ENCODE results near the gene CHCHD1.
"Not testable (repeated sequence)": the region's sequence is repeated elsewhere in the genome, so short reads cannot be mapped to it uniquely, and the experiment has no call there.

The CHCHD1 gene

DNA sequence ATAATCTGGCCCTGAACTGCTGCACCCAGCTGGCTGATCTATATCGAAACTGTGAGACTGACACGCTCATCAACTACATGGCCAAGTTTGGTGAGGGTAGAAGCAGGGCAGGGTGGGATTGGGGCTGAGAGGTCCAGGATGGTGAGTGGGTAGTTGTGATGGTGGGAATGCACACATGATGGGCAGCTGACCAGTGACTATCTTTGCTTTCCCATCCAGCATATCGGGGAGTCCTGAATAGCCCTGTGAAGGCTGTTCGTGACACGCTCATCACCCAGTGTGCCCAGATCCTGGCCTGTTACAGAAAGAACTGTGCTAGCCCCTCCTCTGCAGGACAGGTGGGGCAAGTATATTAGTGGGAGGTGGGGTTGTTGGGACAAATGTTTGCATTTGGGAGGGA is 12.5 kb upstream of the CHCHD1 start:
- DNase-seq: no peak

DNA sequence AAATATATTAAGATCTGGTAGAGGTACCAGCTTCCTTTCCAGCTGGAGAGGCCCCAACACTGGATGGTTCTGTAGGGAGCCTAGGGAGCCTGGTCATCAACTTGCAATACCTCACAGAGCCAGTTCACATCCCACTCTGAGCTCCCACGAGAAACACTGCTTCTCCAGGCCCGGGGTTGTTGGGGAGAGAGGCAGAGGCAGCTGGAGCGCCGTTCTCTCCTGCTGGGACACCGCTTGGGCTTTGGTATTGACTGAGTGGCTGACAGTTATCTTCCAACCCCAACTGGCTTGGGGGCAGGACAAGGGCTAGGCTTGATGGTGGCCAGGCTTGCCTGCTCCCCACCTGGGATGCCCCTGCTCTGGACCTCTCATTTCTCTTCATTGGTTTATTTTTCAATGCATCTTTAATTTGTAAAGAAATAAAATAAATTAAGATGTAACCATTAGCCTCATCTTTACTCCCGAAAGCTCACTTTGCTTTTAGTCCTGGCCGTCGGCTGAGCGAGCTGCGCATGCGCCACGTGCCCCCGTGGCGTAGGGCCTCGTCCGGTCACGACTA is 10.0 kb upstream of the CHCHD1 start:
- DNase-seq: peak in 1 of 3 experiments; percentile 55

DNA sequence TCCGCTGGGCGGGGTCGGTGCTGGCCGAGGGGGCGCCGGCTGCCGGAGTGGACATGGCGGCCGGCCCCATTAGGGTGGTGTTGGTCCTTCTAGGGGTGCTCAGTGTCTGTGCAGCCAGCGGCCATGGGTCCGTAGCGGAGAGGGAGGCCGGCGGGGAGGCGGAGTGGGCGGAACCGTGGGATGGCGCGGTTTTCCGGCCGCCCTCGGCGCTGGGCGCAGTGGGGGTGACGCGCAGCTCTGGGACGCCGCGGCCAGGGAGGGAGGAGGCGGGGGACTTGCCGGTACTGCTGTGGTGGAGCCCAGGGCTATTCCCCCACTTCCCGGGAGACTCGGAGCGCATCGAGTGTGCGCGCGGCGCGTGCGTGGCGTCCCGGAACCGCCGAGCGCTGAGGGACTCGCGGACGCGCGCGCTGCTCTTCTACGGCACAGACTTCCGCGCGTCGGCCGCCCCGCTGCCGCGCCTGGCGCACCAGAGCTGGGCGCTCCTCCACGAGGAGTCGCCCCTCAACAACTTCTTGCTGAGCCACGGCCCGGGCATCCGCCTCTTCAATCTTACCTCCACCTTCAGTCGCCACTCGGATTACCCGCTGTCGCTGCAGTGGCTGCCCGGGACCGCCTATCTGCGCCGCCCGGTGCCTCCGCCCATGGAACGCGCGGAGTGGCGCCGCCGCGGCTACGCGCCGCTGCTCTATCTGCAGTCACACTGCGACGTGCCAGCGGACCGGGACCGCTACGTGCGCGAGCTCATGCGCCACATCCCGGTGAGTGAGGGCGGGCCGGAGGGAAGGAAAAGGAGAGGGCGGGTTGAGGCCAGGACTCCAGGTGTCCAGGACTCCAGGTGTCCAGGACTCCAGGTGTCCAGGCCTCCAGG is 9.3 kb upstream of the CHCHD1 start:
- peak; percentile 64 to 83 (median 81) for DNase-seq

DNA sequence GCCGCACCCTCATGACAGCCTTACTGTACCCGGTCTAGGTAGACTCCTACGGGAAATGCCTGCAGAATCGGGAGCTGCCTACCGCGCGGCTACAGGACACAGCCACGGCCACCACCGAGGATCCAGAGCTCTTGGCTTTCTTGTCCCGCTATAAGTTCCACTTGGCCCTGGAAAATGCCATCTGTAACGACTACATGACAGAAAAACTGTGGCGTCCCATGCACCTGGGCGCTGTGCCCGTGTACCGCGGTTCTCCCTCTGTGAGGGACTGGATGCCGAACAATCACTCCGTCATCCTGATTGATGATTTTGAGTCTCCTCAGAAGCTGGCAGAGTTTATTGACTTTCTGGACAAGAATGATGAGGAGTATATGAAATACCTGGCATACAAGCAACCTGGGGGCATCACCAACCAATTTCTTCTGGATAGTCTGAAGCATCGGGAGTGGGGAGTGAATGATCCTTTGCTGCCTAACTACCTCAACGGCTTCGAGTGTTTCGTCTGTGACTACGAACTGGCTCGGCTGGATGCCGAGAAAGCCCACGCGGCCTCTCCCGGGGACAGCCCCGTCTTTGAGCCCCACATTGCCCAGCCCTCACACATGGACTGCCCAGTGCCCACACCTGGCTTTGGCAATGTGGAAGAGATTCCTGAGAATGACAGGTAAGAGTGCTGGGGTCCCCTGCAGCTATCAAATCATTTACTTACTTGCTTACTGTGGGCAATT is 8.5 kb upstream of the CHCHD1 start:
- peak; percentile 16 to 46 (median 19) for DNase-seq

DNA sequence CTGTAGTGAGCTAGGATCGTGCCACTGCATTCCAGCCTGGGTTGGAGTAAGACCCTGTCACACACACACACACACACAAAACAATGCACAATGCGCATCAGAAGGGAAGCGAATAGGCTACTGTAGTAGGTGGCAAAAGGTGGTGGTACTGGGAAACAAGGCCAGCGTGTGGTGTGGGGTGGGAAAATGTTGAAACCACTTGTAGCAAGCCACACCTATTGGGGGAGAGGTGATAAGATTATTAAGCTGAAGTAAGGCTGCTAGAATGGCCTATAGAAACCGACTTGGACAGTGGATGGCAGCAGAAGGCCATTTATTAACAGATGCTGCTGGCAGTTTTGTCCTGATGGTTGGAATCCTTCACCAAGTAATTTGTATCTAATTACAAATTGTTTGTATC is 7.2 kb upstream of the CHCHD1 start:
- DNase-seq: no peak

DNA sequence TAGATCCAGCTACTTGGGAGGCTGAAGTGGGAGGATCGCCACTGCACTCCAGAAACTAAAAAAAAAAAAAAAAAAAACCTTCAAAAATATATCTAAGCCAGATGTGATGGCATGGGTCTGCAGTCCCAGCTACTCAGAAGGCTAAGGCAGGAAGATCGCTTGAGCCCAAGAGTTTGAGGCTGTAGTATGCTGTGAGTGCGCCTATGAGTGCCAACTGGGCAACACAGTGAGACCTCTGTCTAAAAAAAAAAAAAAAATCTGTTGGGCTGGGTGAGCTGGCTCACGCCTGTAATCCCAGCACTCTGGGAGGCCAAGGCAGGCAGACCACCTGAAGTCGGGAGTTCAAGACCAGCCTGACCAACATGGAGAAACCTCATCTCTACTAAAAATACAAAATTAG is 2.8 kb upstream of the CHCHD1 start:
- no peak for DNase-seq

DNA sequence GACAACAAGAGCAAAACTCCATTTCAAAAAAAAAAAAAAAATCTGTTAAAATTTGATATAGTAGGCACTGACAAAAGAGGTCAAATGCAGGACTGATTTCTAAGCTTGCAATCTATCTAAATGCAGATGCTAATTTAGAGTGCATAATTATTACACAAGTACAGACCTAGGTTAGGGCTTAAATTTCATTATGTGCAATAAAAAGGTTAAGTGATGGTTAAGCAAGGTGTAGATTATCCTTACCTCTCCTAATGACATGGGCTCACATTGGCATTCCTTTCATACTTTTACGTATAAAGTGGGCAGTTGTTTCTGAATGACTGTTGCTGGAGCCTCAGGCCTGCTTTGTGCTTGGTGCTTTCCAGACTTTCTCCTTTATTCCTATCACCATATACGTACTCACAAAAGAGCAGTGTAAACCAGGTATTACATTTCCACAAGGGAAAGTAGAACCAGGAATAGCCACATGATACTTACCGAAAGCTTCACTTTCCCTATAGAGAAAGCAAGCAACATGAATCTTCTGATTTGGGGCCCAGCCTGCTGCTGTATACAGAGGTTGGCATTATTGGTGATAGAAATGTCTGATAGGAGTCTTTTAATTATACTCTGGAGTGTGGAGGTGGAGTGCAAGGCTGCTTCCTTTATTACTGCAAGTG is 2.2 kb upstream of the CHCHD1 start:
- DNase-seq: no peak

DNA sequence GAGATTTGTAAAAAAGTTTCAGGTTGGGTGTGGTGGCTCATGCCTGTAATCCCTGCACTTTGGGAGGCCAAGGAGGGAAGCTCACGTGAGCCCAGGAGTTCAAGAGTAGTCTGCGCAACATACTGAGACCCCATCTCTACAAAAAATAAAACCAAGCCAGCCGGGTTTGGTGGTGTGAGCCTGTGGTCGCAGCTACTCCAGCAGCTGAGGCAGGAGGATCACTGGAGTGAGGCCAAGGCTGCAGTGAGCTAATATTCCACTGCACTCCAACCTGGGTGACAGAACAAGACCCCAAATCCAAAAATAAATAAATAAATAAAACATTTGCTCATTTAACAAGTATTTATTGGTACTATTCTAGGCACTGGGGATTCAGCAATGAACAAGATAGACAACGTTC is 1.5 kb upstream of the CHCHD1 start:
- DNase-seq: no peak

DNA sequence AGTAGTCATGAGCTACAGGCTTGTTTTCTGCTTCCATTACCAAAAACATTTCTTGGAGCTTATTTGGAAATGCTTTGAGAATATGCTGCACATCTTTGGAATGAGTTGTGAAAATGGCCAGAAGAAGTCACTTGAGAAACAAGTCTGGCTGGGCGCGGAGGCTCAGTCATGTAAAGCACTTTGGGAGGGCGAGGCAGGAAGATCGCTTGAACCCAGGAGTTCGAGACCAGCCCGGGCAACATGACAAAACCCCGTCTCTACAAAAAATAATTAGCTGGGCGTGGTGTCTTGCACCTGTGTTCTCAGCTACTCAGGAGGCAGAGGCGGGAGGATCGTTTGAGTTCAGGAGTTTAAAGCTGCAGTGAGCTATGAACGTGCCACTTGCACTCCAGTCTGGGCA is 882 bp upstream of the CHCHD1 start:
- DNase-seq: no peak

DNA sequence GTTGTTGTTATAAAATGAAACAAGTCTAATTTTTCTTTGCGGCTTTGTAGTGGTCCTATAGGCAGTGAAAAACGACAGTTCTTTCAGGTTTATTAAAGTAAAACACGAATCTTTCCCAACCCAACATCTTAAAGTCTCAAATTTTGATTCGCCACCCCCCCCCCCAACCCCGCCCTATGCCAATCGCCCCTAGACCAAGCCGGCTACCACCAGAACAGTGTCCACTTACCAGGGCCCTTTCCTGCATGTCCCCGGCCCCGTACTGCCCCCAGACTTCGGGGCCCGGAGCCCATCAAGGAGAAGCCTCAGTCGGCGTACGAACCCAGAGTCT is 335 bp upstream of the CHCHD1 start:
- no peak for DNase-seq

DNA sequence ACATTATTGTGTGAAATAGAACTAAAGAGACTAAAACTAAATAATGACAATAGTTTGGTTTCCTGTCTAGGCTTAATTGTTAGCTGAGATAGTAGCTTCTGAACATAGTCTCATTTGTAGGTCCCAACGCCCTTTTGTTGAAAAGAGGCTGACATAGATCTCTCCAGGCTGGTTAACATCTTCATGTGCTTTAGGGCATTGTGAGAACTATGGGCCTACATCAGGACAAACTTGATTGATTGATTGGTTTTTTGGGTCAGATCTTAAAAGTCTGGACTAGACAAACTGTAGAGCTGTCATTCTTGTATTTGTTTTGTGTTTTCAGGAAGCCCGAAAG is 869 bp downstream of the CHCHD1 start:
- no peak for DNase-seq

DNA sequence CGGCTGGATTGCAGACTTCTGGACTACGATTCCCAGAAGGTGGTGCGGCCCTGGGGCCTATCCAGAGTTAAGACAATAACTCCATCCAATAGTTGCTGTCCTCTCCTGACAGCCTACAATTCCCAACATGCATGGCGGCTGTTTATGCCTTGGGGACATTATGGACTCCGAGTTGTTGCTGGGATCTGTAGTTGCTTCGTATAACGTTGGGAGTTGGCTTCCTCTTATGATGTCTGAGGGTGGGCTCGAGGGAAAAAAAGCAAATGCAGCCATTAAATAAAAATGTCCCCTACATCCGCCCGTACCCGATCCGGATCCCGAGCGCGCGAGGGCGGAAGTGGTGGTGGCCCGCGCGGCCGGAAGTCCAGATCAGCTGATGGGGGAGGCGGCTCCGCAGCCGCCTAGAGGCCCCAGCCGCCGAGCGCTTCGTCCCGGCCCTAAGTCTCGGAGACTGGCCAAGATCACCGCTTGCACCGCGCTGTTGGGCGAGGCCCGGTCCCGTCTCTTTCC is 3.4 kb downstream of the CHCHD1 start, which contains the start of gene ZSWIM8:
ZSWIM8 (plus strand) TSS at position 396 of the 510 bp plus-strand sequence. CDS start 273 bp downstream, outside the sequence.
- DNase-seq: peak; percentile 84 to 94 (median 86)

DNA sequence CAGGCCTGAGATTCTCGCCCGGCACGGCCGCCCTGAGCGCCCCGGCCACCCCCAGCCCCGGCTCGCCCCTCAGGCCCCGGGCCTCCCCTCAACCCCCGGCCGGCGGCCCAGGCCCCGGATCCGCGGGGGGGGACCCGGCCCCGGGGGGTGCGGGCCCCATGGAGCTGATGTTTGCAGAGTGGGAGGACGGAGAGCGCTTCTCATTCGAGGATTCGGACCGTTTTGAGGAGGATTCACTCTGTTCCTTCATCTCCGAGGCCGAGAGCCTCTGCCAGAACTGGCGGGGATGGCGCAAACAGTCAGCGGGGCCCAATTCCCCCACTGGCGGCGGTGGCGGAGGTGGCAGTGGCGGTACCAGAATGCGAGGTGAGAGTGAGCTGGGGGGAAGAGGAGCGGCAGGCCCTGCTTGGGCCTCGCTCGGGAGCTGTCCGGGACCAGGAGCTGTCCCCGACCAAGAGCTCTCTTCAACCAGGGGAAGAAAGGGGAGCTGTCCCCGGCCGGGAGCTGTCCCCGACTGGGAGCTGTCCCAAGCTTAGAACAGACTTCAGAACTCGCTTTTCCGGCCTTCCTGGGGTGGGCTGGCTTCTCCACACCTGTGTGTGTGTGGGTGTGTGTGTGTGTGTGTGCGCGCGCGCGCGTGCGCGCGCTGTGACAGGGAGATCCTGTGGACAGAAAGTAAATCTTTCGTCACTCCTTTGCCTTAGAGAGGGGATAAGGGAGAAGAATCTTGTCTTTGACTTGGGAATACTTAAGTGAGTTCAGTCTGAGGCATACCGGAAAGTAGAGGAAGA is 4.1 kb downstream of the CHCHD1 start:
- peak in 1 of 3 experiments; percentile 26 for DNase-seq

DNA sequence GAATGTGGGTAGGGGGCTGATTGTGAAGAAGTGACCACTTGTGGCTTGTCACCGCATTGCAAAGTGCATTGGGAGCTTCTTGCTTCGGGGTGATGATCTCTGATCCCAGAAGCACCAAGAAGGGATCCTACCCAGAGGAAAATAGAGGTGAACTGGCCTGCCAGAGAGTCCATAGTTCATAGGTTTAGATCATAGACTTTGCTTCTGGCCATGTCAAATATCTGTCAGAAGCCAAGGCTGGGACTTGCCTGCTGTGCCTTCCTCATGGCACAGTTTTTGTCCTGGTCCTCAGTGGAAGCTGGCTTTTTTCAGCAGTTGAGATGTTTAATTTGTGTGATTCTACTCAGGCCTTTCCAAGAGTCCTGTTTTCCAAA is 4.7 kb downstream of the CHCHD1 start:
- DNase-seq: no peak

DNA sequence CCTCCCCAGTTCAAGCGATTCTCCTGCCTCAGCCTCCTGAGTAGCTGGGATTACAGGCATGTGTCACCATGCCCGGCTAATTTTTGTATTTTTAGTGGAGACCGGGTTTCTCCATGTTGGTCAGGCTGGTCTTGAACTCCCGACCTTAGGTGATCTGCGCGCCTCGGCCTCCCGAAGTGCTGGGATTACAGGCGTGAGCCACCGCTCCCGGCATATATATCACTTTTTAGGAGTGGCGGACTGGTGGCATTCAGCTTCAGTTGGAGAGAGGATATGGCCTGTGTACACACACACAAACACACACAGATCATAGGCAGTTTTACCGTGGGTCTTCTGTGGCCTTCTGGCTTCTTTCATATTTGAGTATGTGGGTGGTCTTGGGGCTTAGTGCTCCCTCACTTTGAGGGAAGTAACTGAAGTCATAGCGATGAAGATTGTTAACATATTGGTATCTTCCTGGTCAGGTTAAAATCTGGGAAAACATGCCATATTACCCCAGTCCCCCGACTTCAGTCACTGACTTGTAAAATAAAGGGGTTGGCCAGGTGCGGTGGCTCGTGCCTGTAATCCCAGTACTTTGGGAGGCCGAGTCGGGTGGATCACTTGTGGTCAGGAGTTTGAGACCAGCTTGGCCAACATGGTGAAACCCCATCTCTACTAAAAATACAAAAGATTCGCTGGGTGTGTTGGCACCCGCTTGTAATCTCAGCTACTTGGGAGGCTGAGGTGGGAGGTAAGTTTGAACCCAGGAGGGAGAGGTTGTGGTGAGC is 5.4 kb downstream of the CHCHD1 start:
- not testable (repeated sequence) for DNase-seq

DNA sequence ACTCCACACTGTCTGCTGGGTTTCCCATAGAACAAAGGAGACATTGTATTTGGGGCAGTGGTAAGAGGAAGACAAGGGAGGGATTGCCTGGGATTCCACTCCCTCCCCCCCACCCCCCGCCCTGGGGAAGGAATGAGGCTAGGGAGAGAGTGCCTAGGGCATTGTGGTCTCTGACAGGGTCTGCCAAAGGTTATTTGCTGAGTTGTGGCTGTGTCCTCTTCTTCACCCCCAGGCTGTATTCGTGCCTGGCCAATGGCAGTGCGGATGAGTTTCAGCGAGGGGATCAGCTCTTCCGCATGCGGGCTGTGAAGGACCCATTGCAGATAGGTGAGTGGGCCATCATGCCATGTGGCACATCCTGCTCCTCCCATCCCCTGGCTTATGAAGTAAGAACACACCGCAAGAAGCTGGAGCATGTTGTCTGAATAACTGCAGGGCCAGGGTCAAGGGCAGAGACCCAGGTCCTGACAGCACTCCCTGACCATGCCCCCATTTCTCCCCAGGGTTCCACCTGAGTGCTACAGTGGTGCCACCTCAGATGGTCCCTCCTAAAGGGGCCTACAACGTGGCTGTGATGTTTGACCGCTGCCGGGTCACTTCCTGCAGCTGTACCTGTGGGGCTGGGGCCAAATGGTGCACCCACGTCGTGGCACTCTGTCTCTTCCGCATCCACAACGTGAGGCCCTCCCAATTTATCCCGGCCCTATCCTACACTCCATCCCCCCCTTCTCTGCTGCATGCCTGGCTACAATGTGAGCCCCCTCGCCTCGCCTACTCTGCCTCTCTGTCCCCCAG is 7.2 kb downstream of the CHCHD1 start:
- DNase-seq: no peak

DNA sequence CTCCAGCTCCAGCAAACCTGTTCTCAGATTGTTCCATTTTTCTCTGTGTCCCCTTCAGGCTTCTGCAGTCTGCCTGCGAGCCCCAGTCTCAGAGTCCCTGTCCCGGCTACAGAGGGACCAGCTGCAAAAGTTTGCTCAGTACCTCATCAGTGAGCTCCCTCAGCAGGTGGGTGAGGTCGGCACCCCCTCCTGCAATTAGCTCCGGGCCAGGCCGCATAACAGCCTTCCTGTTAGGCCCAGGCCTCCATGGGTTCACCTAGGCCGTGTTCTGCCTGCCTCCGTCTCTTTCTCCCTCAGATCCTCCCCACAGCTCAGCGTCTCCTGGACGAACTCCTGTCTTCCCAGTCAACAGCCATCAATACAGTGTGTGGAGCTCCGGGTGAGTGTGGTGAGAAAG is 7.8 kb downstream of the CHCHD1 start:
- DNase-seq: no peak

DNA sequence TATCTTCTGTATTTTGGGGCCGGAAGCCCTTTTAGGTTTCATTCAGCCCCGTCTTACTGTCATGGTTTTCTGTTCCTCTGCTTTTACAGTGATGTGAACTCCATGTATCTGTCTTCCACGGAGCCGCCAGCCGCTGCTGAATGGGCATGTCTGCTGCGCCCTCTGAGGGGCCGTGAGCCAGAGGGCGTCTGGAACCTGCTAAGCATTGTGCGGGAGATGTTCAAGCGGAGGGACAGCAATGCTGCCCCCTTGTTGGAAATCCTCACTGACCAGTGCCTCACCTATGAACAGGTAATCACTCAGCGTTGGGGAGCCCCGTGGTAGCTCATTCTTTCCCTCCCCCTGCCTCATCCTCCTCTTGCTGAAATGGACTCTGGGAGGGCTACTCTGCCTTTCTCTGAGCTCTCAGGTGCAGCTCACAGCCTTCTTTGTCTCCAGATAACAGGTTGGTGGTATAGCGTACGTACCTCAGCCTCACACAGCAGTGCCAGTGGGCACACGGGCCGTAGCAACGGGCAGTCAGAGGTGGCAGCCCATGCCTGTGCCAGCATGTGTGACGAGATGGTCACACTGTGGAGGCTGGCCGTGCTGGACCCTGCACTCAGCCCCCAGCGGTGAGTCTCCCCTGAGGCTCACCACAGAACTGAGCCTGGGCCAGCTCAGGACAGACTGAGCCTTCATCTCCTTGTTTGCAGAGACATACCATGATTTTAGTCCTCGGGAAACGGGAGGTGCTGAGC is 9.2 kb downstream of the CHCHD1 start:
- no peak for DNase-seq

DNA sequence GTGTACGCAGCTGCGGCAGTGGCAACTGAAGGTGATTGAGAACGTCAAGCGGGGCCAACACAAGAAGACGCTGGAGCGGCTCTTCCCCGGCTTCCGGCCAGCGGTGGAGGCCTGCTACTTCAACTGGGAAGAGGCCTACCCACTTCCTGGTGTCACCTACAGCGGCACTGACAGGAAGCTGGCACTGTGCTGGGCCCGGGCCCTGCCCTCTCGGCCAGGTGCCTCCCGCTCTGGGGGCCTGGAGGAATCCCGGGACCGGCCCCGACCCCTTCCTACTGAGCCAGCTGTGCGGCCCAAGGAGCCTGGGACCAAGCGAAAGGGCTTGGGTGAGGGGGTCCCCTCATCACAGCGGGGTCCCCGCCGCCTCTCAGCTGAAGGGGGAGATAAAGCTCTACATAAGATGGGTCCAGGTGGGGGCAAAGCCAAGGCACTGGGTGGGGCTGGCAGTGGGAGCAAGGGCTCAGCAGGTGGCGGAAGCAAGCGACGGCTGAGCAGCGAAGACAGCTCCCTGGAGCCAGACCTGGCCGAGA is 10.1 kb downstream of the CHCHD1 start:
- DNase-seq: no peak

DNA sequence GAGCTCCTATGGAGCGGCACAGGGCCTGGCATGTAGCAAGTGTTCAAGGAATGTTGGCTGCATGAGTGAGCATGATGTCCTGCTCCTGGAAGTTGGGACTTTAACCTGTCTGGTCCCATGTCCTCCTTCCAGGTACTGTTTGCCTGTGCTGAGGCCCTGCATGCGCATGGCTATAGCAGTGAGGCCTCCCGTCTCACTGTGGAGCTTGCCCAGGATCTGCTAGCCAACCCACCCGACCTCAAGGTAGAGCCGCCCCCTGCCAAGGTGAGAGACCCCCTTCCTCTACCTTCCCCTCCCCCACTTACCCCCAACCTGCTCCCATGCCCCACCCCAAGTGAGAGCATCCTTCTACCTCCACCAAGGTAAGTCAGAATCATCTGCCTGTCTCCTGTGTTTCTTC is 11.6 kb downstream of the CHCHD1 start:
- DNase-seq: no peak
